Astrocyte of the spinal cord (primary cell): Measurements from ENCODE around the gene ZMIZ1.

Source experiments
- DNase-seq: peaks from one replicate; pipeline ENCODE4 v3.0.0; 2011; ENCODE audit warnings: low read depth, low spot score
- H3K4me3 ChIP-seq: 2 replicates; pipeline ENCODE4 v1.5.1; 2011; ENCODE audit warnings: low read depth, mild to moderate bottlenecking, low read length, moderate library complexity
- CTCF ChIP-seq: IDR thresholded peaks from 2 replicates; pipeline ENCODE4 v1.5.1; 2012; ENCODE audit warnings: low read depth, mild to moderate bottlenecking, low read length, inconsistent platforms
- in situ Hi-C: cut with HindIII; loops from 2 replicates; pipeline ENCODE4 v1.10.0; 2017; ENCODE audit warnings: low sequenced_read_pairs

Gene ZMIZ1

DNA sequence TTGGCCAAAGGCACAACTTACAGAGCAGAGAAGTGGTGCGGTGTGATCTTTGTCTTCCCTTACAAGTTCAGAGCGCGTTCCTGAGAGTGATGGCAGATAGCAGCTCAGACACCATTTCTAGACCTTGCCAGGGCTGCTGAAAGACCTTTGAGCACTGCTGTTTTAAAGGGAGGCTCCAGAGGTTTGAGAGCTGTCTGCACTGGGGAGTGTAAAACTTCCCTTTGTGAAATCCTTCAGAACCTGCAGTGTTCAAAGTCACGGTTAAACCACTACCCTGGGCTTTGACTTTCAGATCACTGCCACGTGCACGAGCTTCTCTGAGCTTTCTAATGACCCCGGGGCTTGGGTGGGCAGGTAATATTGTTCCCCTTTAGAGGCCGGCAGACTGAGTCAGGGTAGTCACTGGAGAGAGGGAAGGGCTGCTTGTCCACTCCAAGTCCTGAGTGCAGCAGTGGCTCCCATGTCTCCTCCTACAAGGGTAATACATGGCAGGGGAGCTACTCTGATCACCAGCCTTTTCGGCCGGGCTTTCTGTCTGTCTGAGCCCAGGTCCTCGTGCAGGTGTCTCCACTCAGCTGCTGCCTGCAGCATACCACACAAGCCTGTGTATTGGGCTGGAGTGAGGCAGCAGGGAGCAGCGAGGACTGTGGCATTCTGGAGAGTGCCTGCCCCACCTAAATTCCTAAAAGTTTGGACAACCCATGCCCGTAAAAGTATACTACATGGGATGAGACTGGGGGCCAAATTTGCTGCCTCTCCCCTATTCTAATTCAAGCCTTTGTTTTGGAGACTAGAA lies 63.3 kb downstream of the ZMIZ1 start:
- no peak for DNase-seq
- H3K4me3 ChIP-seq = no peak overlapping the region
- no peak for TF ChIP-seq CTCF
- in situ Hi-C loops = no loop called here

DNA sequence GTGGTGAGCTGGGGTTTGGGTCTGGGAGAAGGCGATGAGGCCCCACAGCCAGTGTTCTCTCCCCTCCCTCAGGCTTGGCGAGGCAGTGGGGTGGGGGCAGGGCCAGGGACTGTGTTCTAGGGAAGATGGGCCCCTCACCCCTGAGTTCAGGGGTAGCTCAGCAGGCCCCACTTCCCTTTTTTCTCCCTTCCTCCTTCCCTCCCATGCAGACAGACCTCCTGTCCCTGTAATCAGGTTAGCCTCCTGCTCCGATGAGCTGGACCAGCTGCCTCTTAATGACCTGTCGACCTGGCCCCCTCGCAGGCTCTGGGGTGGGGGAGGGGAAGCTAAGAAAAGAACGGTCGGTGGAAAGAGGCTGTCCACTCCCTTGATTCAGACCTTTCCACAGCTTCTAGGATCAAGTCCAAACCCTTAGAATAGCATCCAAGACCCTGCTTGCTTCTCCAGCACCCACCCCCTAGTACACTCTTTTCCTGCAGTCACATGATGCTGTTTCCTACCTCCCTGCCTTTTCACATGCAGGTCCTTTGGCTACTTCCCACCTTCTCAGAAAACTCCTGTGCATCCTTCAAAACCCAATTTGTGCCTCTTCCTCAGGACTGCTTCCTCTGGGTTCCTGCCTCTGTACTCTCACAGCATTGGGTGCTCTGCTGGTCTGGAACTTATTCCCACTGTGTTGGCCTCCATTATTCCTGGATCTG lies 64.1 kb downstream of the ZMIZ1 start:
- in situ Hi-C loops = no loop called here
- no peak overlapping the region for H3K4me3 ChIP-seq
- no peak for TF ChIP-seq CTCF
- DNase-seq = no peak

DNA sequence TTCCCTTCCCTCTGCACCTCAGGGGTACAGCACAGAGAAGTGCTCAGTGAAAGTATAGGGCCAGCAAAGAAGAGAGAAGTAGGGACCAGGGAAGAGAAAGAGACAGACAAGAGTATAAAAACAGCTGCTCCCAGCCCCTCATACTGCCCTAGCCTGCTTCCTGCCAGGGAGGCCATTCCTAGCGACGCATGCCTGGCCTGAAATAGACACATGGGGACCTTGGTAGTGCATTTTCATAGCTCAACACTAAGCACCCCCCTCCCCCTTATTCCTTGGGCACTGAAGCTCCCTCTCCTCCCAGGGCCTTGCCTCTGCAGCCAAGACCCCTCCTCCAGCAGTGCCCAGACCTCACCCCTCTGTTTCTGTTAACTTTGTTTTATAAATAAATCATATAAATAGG lies 64.7 kb downstream of the ZMIZ1 start:
- TF ChIP-seq CTCF = no peak
- no peak overlapping the region for H3K4me3 ChIP-seq
- DNase-seq = no peak
- in situ Hi-C loops = no loop called here

DNA sequence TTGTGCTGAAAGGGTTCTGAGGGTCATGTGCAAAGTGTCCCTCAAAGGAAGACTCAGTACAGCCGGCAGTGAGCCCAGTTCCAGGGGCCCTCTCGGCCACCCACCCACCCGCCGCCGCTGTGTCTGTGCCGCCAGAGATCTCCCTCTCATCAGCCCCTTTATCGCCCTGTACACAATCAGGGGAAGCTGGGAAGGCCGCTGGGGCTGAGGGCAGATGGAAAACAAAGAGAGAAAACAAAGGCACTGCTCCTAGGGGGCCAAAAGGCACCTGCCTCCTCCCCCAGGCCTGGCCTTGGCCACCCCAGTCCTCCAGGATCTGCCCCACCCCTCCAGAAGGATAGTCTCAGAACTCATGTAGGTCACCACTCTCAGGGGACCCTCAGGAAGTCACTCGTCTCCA lies 67.0 kb downstream of the ZMIZ1 start:
- H3K4me3 ChIP-seq = no peak overlapping the region
- DNase-seq = no peak
- in situ Hi-C loops = no loop called here
- TF ChIP-seq CTCF = no peak

DNA sequence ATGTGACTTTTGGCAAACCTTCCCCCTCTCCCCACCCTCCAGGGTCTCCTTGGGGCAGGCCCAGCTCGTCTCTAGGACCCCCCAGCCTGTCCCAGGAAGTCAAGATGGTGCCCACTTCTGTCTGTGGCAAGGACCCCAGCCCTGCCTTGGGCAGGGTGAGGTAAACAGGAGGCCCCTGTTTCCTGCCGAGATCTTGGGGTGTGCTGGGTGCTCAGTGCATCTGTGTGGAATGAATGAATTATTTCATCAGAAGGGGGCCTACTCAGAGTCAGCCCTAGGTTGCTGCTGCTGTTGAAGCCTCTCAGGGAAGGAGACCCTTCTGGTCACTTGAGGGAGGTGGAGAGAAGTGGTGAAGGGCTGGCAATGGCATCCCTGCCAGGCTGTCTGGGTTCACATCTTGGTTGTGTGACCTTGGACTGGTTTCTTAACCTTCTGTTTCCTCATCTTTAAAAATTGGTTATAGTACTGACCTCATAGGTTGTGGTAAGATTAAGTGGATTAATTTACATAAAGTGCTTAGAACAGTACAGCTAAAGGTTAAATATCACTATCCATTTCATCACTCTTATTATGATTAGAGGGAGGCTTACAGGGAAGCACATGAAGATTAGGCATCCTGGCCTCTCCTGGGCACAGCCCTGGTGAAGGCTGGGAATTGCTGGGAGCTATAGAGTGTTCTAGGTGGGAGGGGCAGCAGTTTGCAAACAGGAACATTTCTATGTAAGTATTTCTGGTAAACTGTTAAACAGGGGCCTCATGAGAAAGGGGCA lies 67.7 kb downstream of the ZMIZ1 start:
- no peak for TF ChIP-seq CTCF
- in situ Hi-C loops = no loop called here
- no peak overlapping the region for H3K4me3 ChIP-seq
- no peak for DNase-seq

DNA sequence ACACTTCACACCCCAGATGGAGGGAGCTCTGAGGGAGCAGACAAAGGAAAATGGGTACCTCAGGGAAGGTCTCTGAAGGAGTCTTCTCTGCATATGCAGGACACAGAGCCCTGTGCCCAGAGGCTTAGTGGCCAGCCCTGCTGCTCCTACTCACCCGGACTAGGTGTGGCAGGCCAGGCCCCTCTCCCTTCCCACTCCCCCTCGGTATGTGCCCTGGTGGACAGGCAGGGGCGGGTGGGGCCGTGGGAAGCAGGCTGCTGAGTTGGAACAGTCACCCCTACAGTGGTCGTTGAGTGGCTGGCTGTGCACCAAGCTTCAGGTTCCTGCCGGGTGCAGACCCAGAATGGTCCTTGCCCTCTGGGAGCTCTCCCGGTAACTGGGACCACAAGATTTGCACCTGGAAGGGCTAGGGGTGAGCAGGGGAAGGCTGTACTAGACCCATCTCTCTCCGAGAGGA lies 68.6 kb downstream of the ZMIZ1 start:
- no peak for DNase-seq
- no peak overlapping the region for H3K4me3 ChIP-seq
- in situ Hi-C loops = no loop called here
- TF ChIP-seq CTCF = no peak
